K562 (cell line): ENCODE results near the gene BZW2. TPM values are rescaled to one million over a fixed set of nuclear protein-coding genes. Genes with fewer than 3 reads are reported as not detected.

Experiments
- ASH1L ChIP-seq: fragments of 450-650 bp; IDR thresholded peaks from 2 replicates; pipeline ENCODE4 v1.6.1; 2018; ENCODE audit warnings: borderline replicate concordance, mild to moderate bottlenecking, low read depth; ENCODE audit not compliant: partially characterized antibody
- BACH1 ChIP-seq: fragments of 200-800 bp; sonication (Bioruptor generic); IDR thresholded peaks from 2 replicates; pipeline ENCODE4 v1.6.1; 2016; ENCODE audit warnings: missing genetic modification characterization, missing compliant biosample characterization
- CHD1 ChIP-seq: fragments of 200-600 bp; sonication (generic); IDR thresholded peaks from one replicate; pipeline ENCODE4 v1.6.1; 2012; ENCODE audit warnings: mild to moderate bottlenecking, moderate library complexity, low read length, inconsistent platforms
- FOXK1 ChIP-seq: sonication (generic); formaldehyde crosslinking; IDR thresholded peaks from 2 replicates; pipeline ENCODE4 v1.8.0; 2022; ENCODE audit warnings: missing genetic modification reagents, mild to moderate bottlenecking, borderline replicate concordance
- HINFP ChIP-seq: fragments of 450-650 bp; conservative IDR thresholded peaks from 2 replicates; pipeline ENCODE4 v1.6.1; 2016; ENCODE audit warnings: missing genetic modification characterization, low read depth, mild to moderate bottlenecking, control low read depth, missing compliant biosample characterization
- KLF13 ChIP-seq: fragments of 450-650 bp; IDR thresholded peaks from 2 replicates; pipeline ENCODE4 v1.6.1; 2016; ENCODE audit warnings: missing genetic modification characterization, low read depth, mild to moderate bottlenecking, missing compliant biosample characterization, moderate library complexity, borderline replicate concordance
- MEF2A ChIP-seq: IDR thresholded peaks from 2 replicates; pipeline ENCODE4 v1.6.1; 2011; ENCODE audit warnings: low read depth, mild to moderate bottlenecking, low read length, moderate library complexity; ENCODE audit not compliant: control insufficient read depth
- MTF1 ChIP-seq: fragments of 250-450 bp; sonication (Bioruptor Pico); IDR thresholded peaks from 2 replicates; pipeline ENCODE4 v1.9.0; 2021; ENCODE audit warnings: moderate library complexity, mild to moderate bottlenecking, inconsistent platforms, borderline replicate concordance
- PTRF ChIP-seq: fragments of 450-650 bp; IDR thresholded peaks from 2 replicates; pipeline ENCODE4 v1.6.1; 2016; ENCODE audit warnings: mild to moderate bottlenecking, missing genetic modification characterization, missing compliant biosample characterization
- RBM17 ChIP-seq: fragments of 200-400 bp; formaldehyde crosslinking; IDR thresholded peaks from 2 replicates; pipeline ENCODE4 v1.6.1; 2017; ENCODE audit warnings: low read depth, mild to moderate bottlenecking, low read length, borderline replicate concordance
- SETDB1 ChIP-seq: IDR thresholded peaks from one replicate; pipeline ENCODE4 v1.6.1; 2012; ENCODE audit warnings: low read length, control low read depth, inconsistent platforms
- SMARCA4 ChIP-seq: fragments of 450-650 bp; IDR thresholded peaks from 2 replicates; pipeline ENCODE4 v1.6.1; 2016
- TBP ChIP-seq: optimal IDR thresholded peaks from 2 replicates; pipeline ENCODE3; 2011; ENCODE audit warnings: low read depth, low read length, improper control_type of control experiment
- ZNF140 ChIP-seq: fragments of 250-450 bp; sonication (Bioruptor Pico); IDR thresholded peaks from 2 replicates; pipeline ENCODE4 v1.8.0; 2021; ENCODE audit warnings: moderate library complexity, mild to moderate bottlenecking, inconsistent platforms
- ZNF175 ChIP-seq: fragments of 200-800 bp; sonication (Bioruptor generic); IDR thresholded peaks from 2 replicates; pipeline ENCODE4 v1.6.1; 2016; ENCODE audit warnings: low read depth, mild to moderate bottlenecking, missing genetic modification characterization, missing compliant biosample characterization
- ZNF318 ChIP-seq, 2 experiments: fragments of 450-650 bp; IDR thresholded peaks; 2 replicates each; pipeline ENCODE4 v1.6.1; 2016; ENCODE audit warnings: mild to moderate bottlenecking in 2 of 2, borderline replicate concordance in 1 of 2, low read depth in 1 of 2, moderate library complexity in 1 of 2
- ZNF347 ChIP-seq: fragments of 450-650 bp; formaldehyde crosslinking; IDR thresholded peaks from 2 replicates; pipeline ENCODE4 v1.4.0; 2020; ENCODE audit warnings: low read depth, mild to moderate bottlenecking, moderate library complexity
- ZNF354B ChIP-seq: fragments of 250-450 bp; sonication (Bioruptor Pico); IDR thresholded peaks from 2 replicates; pipeline ENCODE4 v1.4.0; 2020
- polyA plus RNA-seq, 8 experiments: library from polyadenylated mRNA; depleted of rRNA in 4 of 8; stranded (reverse) in 5 of 8; unstranded in 3 of 8; fragments of >200 nt; fragmentation: Nextera tagmentation in 2 of 8; fragmentation: Illumina TruSeq in 1 of 8; extraction: Ambion mirVana in 2 of 8; extraction: Trizol in 1 of 8; gene quantifications; 2 replicates each; pipeline versions ENCODE4 v1.2.1 to v1.2.3, GENCODE V29; 2011 to 2014; ENCODE audit warnings: inconsistent platforms in 1 of 8, missing spikeins in 1 of 8
- total RNA-seq, 7 experiments: library from RNA; depleted of rRNA in 6 of 7; stranded (reverse); fragments of >200 nt in 6 of 7; fragmentation: Illumina TruSeq in 2 of 7; extraction: Trizol in 2 of 7; gene quantifications; 2 replicates each; pipeline versions ENCODE4 v1.2.1 to v1.2.3, GENCODE V29; 2011 to 2021; ENCODE audit warnings: low replicate concordance in 1 of 7
- TF ChIP-seq, protein P1 (sequence below): fragments of 450-650 bp; IDR thresholded peaks from 2 replicates; pipeline ENCODE4 v1.6.1; 2017; ENCODE audit warnings: mild to moderate bottlenecking, moderate library complexity

The BZW2 gene
- total and polyA plus RNA-seq, 9 of the 15 experiments (the other 6 are each of a cell fraction or from before 2014, with no cell fraction given), result 140 to 316 (median 173) TPM

DNA sequence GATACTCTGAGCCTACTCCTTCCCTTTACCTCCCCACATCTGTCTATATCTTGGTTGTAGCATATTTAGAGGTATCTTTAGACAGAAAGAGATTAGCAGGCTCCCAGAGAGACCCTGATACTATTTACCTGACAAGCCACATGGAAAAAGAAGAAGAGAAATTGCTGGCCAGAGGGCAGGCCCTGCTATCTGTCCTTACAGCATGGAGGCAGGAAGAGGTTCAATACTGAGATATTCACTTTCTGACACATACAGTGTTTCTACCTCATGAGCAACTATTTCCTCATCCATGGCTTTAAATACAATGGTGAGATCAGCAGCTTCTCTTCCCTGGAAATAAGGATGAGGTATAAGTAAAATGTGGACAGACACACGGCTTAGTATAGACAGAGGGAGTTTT is 73.7 kb downstream of the BZW2 start (continued):
- TF ChIP-seq, protein P1, sequence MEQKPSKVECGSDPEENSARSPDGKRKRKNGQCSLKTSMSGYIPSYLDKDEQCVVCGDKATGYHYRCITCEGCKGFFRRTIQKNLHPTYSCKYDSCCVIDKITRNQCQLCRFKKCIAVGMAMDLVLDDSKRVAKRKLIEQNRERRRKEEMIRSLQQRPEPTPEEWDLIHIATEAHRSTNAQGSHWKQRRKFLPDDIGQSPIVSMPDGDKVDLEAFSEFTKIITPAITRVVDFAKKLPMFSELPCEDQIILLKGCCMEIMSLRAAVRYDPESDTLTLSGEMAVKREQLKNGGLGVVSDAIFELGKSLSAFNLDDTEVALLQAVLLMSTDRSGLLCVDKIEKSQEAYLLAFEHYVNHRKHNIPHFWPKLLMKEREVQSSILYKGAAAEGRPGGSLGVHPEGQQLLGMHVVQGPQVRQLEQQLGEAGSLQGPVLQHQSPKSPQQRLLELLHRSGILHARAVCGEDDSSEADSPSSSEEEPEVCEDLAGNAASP, result no peak
- no peak for TF ChIP-seq ASH1L
- TF ChIP-seq HINFP (tag), result no peak
- TF ChIP-seq MTF1, result no peak
- TF ChIP-seq BACH1 (tag), result no peak
- TF ChIP-seq SETDB1, result no peak
- TF ChIP-seq KLF13, result no peak
- TF ChIP-seq FOXK1, result no peak
- no peak for TF ChIP-seq RBM17
- TF ChIP-seq TBP, result no peak
- TF ChIP-seq PTRF, result no peak
- TF ChIP-seq CHD1, result no peak
- no peak for TF ChIP-seq MEF2A
- TF ChIP-seq ZNF140, result no peak
- TF ChIP-seq ZNF175 (CRISPR knock-in tag), result peak; percentile 87
- TF ChIP-seq SMARCA4, result peak; percentile 76
- TF ChIP-seq ZNF318 (IDR thresholded peaks at IDR 0.05; ENCODE audit: borderline replicate concordance in 1 of 2, low read depth in 1 of 2), result no peak
- no peak for TF ChIP-seq ZNF347 (CRISPR knock-in tag)
- no peak for TF ChIP-seq ZNF354B
